CD4-positive, alpha-beta T cell treated with Interleukin-6 at 100 ng/mL for 8 hours (primary cell): ENCODE results near the gene PLA2G6.
"Not testable (repeated sequence)": the region's sequence is repeated elsewhere in the genome, so short reads cannot be mapped to it uniquely, and the experiment has no call there.

Experiments used
- DNase-seq: peaks from one replicate; pipeline ENCODE4 v3.0.0-alpha.2; 2020; ENCODE audit warnings: mixed read lengths, low spot score

PLA2G6 gene

GRCh38 chr22:38132794-38133193 is 48.8 kb downstream of the PLA2G6 start:
- no peak for DNase-seq

GRCh38 chr22:38132136-38132535 is 49.5 kb downstream of the PLA2G6 start:
- no peak for DNase-seq

GRCh38 chr22:38131399-38131798 is 50.2 kb downstream of the PLA2G6 start:
- DNase-seq, result no peak

- no peak for DNase-seq
Observed at GRCh38 chr22:38129856-38130255, 51.8 kb downstream of the PLA2G6 start.

- DNase-seq, result no peak
Observed at GRCh38 chr22:38129021-38129420, 52.6 kb downstream of the PLA2G6 start.

- DNase-seq, result no peak
Observed at GRCh38 chr22:38127869-38128268, 53.8 kb downstream of the PLA2G6 start.

- DNase-seq, result no peak
Observed at GRCh38 chr22:38126928-38127668, 54.5 kb downstream of the PLA2G6 start.

GRCh38 chr22:38125751-38126201 is 55.9 kb downstream of the PLA2G6 start:
- DNase-seq, result no peak

- DNase-seq, result no peak
Observed at GRCh38 chr22:38125038-38125610, 56.5 kb downstream of the PLA2G6 start.

GRCh38 chr22:38124236-38124974 is 57.2 kb downstream of the PLA2G6 start:
- no peak for DNase-seq

- no peak for DNase-seq
Observed at GRCh38 chr22:38122616-38123015, 59.0 kb downstream of the PLA2G6 start.

- no peak for DNase-seq
Observed at GRCh38 chr22:38120359-38121110, 61.1 kb downstream of the PLA2G6 start.

GRCh38 chr22:38118747-38119146 is 62.9 kb downstream of the PLA2G6 start:
- not testable (repeated sequence) for DNase-seq

GRCh38 chr22:38118182-38118581 is 63.4 kb downstream of the PLA2G6 start:
- no peak for DNase-seq

GRCh38 chr22:38117556-38117955 is 64.1 kb downstream of the PLA2G6 start:
- DNase-seq, result not testable (repeated sequence)

- DNase-seq, result no peak
Observed at GRCh38 chr22:38115423-38116205, 66.0 kb downstream of the PLA2G6 start.

GRCh38 chr22:38114484-38115398 is 66.9 kb downstream of the PLA2G6 start:
- DNase-seq, result peak; percentile 72

GRCh38 chr22:38112381-38112780 is 69.2 kb downstream of the PLA2G6 start:
- DNase-seq, result no peak

- DNase-seq, result no peak
Observed at GRCh38 chr22:38111925-38112355, 69.7 kb downstream of the PLA2G6 start.
